NCI-H2171 (cell line): ENCODE results near the gene OR4C5.
"Not testable (repeated sequence)": the region's sequence is repeated elsewhere in the genome, so short reads cannot be mapped to it uniquely, and the experiment has no call there.

Source experiments
- DNase-seq: peaks from one replicate; lab custom pipeline; 2025; lab: John Stamatoyannopoulos, UW

OR4C5 gene

GRCh38 chr11:48366365-48366764 is at the start of gene OR4C5:
Gene OR4C5, minus strand, starts transcription at chr11:48366465. Its CDS starts 0 bp downstream, at chr11:48366465.
- no peak for DNase-seq

- DNase-seq, result no peak
Observed at GRCh38 chr11:48384670-48385069, 18.4 kb upstream of the OR4C5 start.

GRCh38 chr11:48384151-48384550 is 17.9 kb upstream of the OR4C5 start:
- not testable (repeated sequence) for DNase-seq

- DNase-seq, result not testable (repeated sequence)
Observed at GRCh38 chr11:48361289-48361688, 5.0 kb downstream of the OR4C5 start.

GRCh38 chr11:48354677-48355076 is 11.6 kb downstream of the OR4C5 start:
- no peak for DNase-seq

- DNase-seq, result no peak
Observed at GRCh38 chr11:48354013-48354412, 12.3 kb downstream of the OR4C5 start.

GRCh38 chr11:48346286-48346685 is 20.0 kb downstream of the OR4C5 start:
- DNase-seq, result not testable (repeated sequence)

- not testable (repeated sequence) for DNase-seq
Observed at GRCh38 chr11:48342505-48342904, 23.8 kb downstream of the OR4C5 start.

- DNase-seq, result no peak
Observed at GRCh38 chr11:48341466-48341865, 24.8 kb downstream of the OR4C5 start.

GRCh38 chr11:48324620-48325019 is 41.6 kb downstream of the OR4C5 start, which contains the start of gene OR4C3:
Gene OR4C3, plus strand, starts transcription at chr11:48324920. Its CDS starts 102 bp downstream, at chr11:48325022.
- not testable (repeated sequence) for DNase-seq

GRCh38 chr11:48319813-48320212 is 46.5 kb downstream of the OR4C5 start:
- not testable (repeated sequence) for DNase-seq
